Stimulated activated CD8-positive, alpha-beta memory T cell treated with anti-CD3 and anti-CD28 coated beads, Interleukin-15, amount 100 ng/mL, for 24 hours (primary cell): ENCODE results near the gene PNMA8A.
"Not testable (repeated sequence)": the region's sequence is repeated elsewhere in the genome, so short reads cannot be mapped to it uniquely, and the experiment has no call there.

ENCODE experiments used
- DNase-seq: peaks from one replicate; pipeline ENCODE4 v3.0.0-alpha.2; 2020; ENCODE audit warnings: low read depth

PNMA8A gene

GRCh38 chr19:46471116-46471733 is at the start of gene PNMA8A:
Gene PNMA8A, minus strand, starts transcription at chr19:46471563. Its CDS starts 528 bp downstream, at chr19:46471035.
- DNase-seq = no peak

- no peak for DNase-seq
These were observed 49.3 kb upstream of the PNMA8A start for GRCh38 chr19:46520616-46521015.

GRCh38 chr19:46517471-46517870 is 46.1 kb upstream of the PNMA8A start:
- DNase-seq = no peak

GRCh38 chr19:46515879-46516350 is 44.6 kb upstream of the PNMA8A start:
- DNase-seq = no peak

- no peak for DNase-seq
These were observed 43.9 kb upstream of the PNMA8A start for GRCh38 chr19:46515290-46515609.

- DNase-seq = no peak
These were observed 43.4 kb upstream of the PNMA8A start for GRCh38 chr19:46514589-46515289.

- peak; percentile 85 for DNase-seq
These were observed 42.3 kb upstream of the PNMA8A start for GRCh38 chr19:46513461-46514236.

GRCh38 chr19:46511237-46511636 is 39.9 kb upstream of the PNMA8A start:
- no peak for DNase-seq

GRCh38 chr19:46508206-46508605 is 36.8 kb upstream of the PNMA8A start:
- DNase-seq = no peak

GRCh38 chr19:46503848-46504453 is 32.6 kb upstream of the PNMA8A start:
- DNase-seq = no peak

- DNase-seq = no peak
These were observed 31.5 kb upstream of the PNMA8A start for GRCh38 chr19:46502891-46503290.

- DNase-seq = no peak
These were observed 28.3 kb upstream of the PNMA8A start for GRCh38 chr19:46499692-46500091.

GRCh38 chr19:46497773-46498172 is 26.4 kb upstream of the PNMA8A start:
- no peak for DNase-seq

GRCh38 chr19:46496886-46497285 is 25.5 kb upstream of the PNMA8A start:
- not testable (repeated sequence) for DNase-seq

- no peak for DNase-seq
These were observed 24.9 kb upstream of the PNMA8A start for GRCh38 chr19:46496304-46496703.

- DNase-seq = no peak
These were observed 24.4 kb upstream of the PNMA8A start, which contains the start of gene PNMA8B for GRCh38 chr19:46495786-46496099. Gene PNMA8B, minus strand, starts transcription at chr19:46495867. Its CDS starts 402 bp downstream, at chr19:46495465.

- no peak for DNase-seq
These were observed 23.8 kb upstream of the PNMA8A start for GRCh38 chr19:46494941-46495785.

- DNase-seq = no peak
These were observed 23.0 kb upstream of the PNMA8A start for GRCh38 chr19:46494146-46494940.

GRCh38 chr19:46493236-46494145 is 22.1 kb upstream of the PNMA8A start:
- no peak for DNase-seq

- DNase-seq = no peak
These were observed 21.5 kb upstream of the PNMA8A start for GRCh38 chr19:46492841-46493235.
